ENCODE data around the gene CCDC107. TPM values are rescaled to one million over a fixed set of nuclear protein-coding genes. Genes with fewer than 3 reads are reported as not detected.

The CCDC107 gene
- total RNA-seq, 1 experiment from 2014 or later: 12.0 TPM

DNA sequence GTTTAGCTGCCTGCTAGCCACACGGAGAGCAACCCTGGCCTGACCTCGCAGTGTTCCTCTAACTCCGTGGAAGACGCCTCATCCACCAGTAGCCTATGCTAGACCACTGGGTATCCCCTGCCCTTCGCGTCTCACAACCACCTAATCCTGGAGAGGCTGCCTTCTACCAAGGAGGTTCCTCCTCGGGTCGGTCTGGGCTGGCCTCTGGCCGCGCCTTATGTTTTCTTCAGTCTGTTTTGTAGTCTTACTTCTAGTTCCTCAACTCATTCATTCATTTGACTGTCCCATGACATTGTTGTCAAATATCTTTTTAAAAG, 33.2 kb downstream of the CCDC107 start:
- peaks cover 27 to 30% of the 10 kb centered on the region in 2 experiments for H3K4me1 Mint-ChIP-seq
- Histone ChIP-seq H3K23ac (ENCODE audit: insufficient read length, low read depth, low read length) (no peak overlapping the region), H3T11ph (ENCODE audit: low read length) (no peak overlapping the region), H2BK120ac (ENCODE audit: low read depth, low read length, poor library complexity, severe bottlenecking) (no peak overlapping the region), H4K8ac (replicated peaks; ENCODE audit: insufficient read length, low read depth, low read length) (no peak overlapping the region), H3K56ac (ENCODE audit: insufficient read length, low read depth, low read length) (no peak overlapping the region), H3K14ac (ENCODE audit: insufficient read depth, low read length) (no peak overlapping the region), H3K18ac (ENCODE audit: insufficient read length, low read depth, low read length) (no peak overlapping the region), H3K4me2 (ENCODE audit: insufficient read depth, insufficient read length, low read length) (peak overlapping the region; percentile 65), H3K23me2 (ENCODE audit: insufficient read length, low read depth, low read length, poor library complexity, severe bottlenecking) (peaks cover 6% of the 10 kb centered on the region), H3K9me3 (ENCODE audit: control insufficient read depth, low read depth, low read length) (no peaks in the 10 kb centered on the region), H3K4me1 (ENCODE audit: insufficient read depth, low read length) (peaks cover 3% of the 10 kb centered on the region; the same call in 1 of the 2 replicates), H3K27me3 (ENCODE audit: insufficient read depth, low read length) (no peaks in the 10 kb centered on the region), H2BK15ac (ENCODE audit: low read depth, low read length) (no peak overlapping the region), H2BK20ac (ENCODE audit: low read depth, low read length, poor library complexity, severe bottlenecking) (no peak overlapping the region), H3K27ac (ENCODE audit: insufficient read length, low read depth, low read length) (no peak overlapping the region), H2AK5ac (ENCODE audit: insufficient read length, low read length) (no peak overlapping the region), H4K91ac (ENCODE audit: insufficient read length, low read depth, low read length) (no peak overlapping the region), H2BK12ac (ENCODE audit: insufficient read length, low read depth, low read length) (no peak overlapping the region), H4K5ac (ENCODE audit: insufficient read length, low read depth, low read length) (no peak overlapping the region), H3K9ac (ENCODE audit: extremely low read depth, insufficient read length, low read length) (no peak overlapping the region), H3K79me1 (ENCODE audit: insufficient read depth, low read depth, low read length, poor library complexity, severe bottlenecking) (no peaks in the 10 kb centered on the region), H3K79me2 (ENCODE audit: insufficient read depth, low read length) (no peaks in the 10 kb centered on the region; the same call in 1 of the 2 replicates), H2AFZ (ENCODE audit: low read length) (no peak overlapping the region), H2BK5ac (ENCODE audit: insufficient read length, low read length) (no peak overlapping the region), H4K20me1 (ENCODE audit: control insufficient read depth, insufficient read depth, insufficient read length) (no peaks in the 10 kb centered on the region), H3K4ac (ENCODE audit: low read depth, low read length) (no peak overlapping the region)
- H3K9me3 Mint-ChIP-seq: peaks cover 0 to 2% of the 10 kb centered on the region in 2 experiments; a peak in 2 of 5 replicates
- peak; percentile 64 for DNase-seq
- H3K4me3 Mint-ChIP-seq: peak overlapping the region; percentile 84 to 93
- H3K27me3 Mint-ChIP-seq (ENCODE audit: low read depth): no peaks in the 10 kb centered on the region; the same call in 1 of the 2 replicates
- peak overlapping the region in 2 of 3 experiments; percentile 48 to 85; a peak in 1 of 7 replicates for H3K27ac Mint-ChIP-seq
- TF ChIP-seq, protein P1, sequence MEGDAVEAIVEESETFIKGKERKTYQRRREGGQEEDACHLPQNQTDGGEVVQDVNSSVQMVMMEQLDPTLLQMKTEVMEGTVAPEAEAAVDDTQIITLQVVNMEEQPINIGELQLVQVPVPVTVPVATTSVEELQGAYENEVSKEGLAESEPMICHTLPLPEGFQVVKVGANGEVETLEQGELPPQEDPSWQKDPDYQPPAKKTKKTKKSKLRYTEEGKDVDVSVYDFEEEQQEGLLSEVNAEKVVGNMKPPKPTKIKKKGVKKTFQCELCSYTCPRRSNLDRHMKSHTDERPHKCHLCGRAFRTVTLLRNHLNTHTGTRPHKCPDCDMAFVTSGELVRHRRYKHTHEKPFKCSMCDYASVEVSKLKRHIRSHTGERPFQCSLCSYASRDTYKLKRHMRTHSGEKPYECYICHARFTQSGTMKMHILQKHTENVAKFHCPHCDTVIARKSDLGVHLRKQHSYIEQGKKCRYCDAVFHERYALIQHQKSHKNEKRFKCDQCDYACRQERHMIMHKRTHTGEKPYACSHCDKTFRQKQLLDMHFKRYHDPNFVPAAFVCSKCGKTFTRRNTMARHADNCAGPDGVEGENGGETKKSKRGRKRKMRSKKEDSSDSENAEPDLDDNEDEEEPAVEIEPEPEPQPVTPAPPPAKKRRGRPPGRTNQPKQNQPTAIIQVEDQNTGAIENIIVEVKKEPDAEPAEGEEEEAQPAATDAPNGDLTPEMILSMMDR (conservative IDR thresholded peaks at IDR 0.05): no peak
- WGBS (ENCODE audit: extremely low coverage, insufficient read length, low lambda C conversion rate): no CpG with 5 or more reads among the region's 10 CpGs
- H3K36me3 Mint-ChIP-seq (ENCODE audit: insufficient read depth in 1 of 3, low read depth in 3 of 3): peaks cover 8 to 25% (median 19%) of the 10 kb centered on the region in 3 experiments

All from H9 (cell line).